Measurements from ENCODE around the gene CSNK1D. TPM values are rescaled to one million over a fixed set of nuclear protein-coding genes. Genes with fewer than 3 reads are reported as not detected.
A peak's percentile ranks its signal among the peaks of the same experiment; 100 is the strongest.

Gene CSNK1D
- total and polyA plus RNA-seq, 2 experiments from 2014 or later = 35.1 to 102 TPM

DNA sequence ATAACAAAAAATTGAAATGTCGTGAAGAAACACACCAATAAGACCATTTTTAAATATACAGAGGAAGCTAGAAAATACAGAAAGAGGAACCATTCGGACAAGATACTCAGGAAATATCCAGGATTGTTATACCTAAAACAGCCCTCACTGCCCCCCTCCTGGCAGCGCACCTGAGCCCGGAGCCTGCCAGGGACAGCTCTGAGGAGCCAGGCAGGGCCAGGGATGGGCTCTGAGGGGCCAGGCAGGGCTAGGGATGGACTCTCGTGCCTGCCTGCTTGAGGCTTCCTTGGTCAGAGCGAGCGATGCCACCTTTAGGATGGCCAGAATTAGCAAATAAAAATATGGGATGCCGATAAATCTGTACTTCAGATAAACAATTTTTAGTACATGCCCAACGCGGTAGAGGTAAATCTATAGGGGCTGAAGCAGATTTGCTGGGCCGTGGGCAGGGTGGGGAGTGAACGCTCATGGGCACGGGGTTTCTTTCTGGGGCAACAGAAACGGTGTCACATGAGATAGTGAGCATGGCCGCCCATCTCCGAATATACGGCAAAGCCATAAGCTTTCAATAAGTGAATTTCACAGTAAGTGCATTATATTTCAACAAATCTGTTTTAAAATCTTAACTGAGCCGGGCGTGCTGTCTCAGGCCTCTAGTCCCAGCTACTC lies 18.2 kb upstream of the CSNK1D start:
- Histone ChIP-seq H3K9me2 (ENCODE audit: insufficient read depth) (no peaks in the 10 kb centered on the region), H3F3A (ENCODE audit: insufficient read depth) (peaks cover 22% of the 10 kb centered on the region), H3K4me3 (peak overlapping the region; percentile 78), H3K27ac (no peak overlapping the region), H2AFZ (peak overlapping the region; percentile 77), H4K20me1 (ENCODE audit: insufficient read depth) (no peaks in the 10 kb centered on the region), H3K9ac (peak overlapping the region; percentile 89), H3K79me2 (ENCODE audit: insufficient read depth) (no peaks in the 10 kb centered on the region), H3K4me1 (ENCODE audit: insufficient read depth) (0 out of 2 replicates have a peak, but pooled peaks cover under 1% of the 10 kb centered on the region), H3K9me3 (ENCODE audit: low read depth) (no peaks in the 10 kb centered on the region), H3K27me3 (replicated peaks; ENCODE audit: insufficient read depth) (no peaks in the 10 kb centered on the region), H3K4me2 (ENCODE audit: unreplicated experiment) (peak overlapping the region; percentile 76), H3K36me3 (ENCODE audit: low read depth) (no peaks in the 10 kb centered on the region)
- WGBS, 2 experiments (ENCODE audit: low coverage in 1 of 2, low lambda C conversion rate in 2 of 2, missing lambda C conversion rate in 2 of 2) = 70 to 75% methylated on average over 19 of the region's 19 CpGs
- in situ Hi-C loops (cut with MboI) = no loop called here
- TF ChIP-seq EZH2phosphoT487 (IDR thresholded peaks at IDR 0.05; ENCODE audit: insufficient read depth, low read depth) (no peak), EZH2 (IDR thresholded peaks at IDR 0.05; ENCODE audit: insufficient read depth, poor library complexity, severe bottlenecking) (no peak)
- DNase-seq = no peak

DNA sequence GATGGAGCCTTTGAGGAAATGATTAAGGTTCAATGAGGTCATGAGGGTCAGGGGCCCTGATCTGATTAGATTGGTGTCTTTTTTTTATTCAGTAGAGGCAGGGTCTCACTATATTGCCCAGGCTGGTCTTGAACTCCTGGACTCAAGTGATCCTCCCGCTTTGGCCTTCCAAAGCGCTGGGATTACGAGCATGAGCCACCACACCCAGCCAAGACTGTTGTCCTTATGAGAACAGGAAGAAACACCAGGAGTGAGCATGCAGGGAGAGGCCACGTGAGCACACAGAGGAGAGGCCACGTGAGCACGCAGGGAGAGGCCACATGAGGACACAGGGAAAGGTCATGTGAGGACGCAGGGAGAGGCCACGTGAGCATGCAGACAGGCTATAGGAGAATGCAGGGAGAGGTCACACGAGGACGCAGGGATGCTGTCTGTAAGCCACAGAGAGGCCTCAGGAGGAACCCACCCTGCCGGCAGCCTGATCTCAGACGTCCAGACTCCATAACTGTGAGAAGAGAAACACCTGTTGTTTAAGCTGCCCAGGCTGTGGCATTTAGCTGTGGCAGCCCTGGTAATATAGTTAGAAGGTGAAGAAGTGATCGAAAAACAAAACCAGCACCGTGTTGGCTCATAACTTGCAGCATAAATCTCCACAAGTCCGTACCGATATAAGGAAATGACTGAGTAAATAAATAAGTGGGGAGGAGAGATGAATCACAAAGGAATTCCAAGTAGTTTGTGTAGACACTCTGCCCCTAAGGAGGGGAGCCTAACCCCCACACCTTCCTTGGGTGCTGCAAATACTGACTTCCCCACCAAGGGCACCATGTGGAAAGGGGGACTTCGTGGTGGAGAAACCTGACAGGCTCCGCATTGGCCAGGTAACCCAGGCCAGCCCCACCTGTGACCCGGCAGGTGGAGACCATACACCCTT lies 14.6 kb upstream of the CSNK1D start:
- H3K4me3 ChIP-seq = no peak overlapping the region
- no peaks in the 10 kb centered on the region for H3K36me3 ChIP-seq (ENCODE audit: low read depth)
- H3F3A ChIP-seq (ENCODE audit: insufficient read depth) = no peaks in the 10 kb centered on the region
- DNase-seq = no peak
- no peaks in the 10 kb centered on the region for H4K20me1 ChIP-seq (ENCODE audit: insufficient read depth)
- H2AFZ ChIP-seq = no peak overlapping the region
- H3K4me1 ChIP-seq (ENCODE audit: insufficient read depth) = peaks cover 7% of the 10 kb centered on the region
- H3K79me2 ChIP-seq (ENCODE audit: insufficient read depth) = no peaks in the 10 kb centered on the region
- H3K27me3 ChIP-seq (replicated peaks; ENCODE audit: insufficient read depth) = no peaks in the 10 kb centered on the region
- TF ChIP-seq EZH2 (IDR thresholded peaks at IDR 0.05; ENCODE audit: insufficient read depth, poor library complexity, severe bottlenecking) (no peak), EZH2phosphoT487 (IDR thresholded peaks at IDR 0.05; ENCODE audit: insufficient read depth, low read depth) (no peak)
- in situ Hi-C loops (cut with MboI) = no loop called here
- no peak overlapping the region for H3K4me2 ChIP-seq (ENCODE audit: unreplicated experiment)
- no peak overlapping the region for H3K27ac ChIP-seq
- 76 to 78% methylated on average over 18 to 19 of the region's 19 CpGs for WGBS, 2 experiments (ENCODE audit: low coverage in 1 of 2, low lambda C conversion rate in 2 of 2, missing lambda C conversion rate in 2 of 2)
- no peak overlapping the region for H3K9ac ChIP-seq
- no peaks in the 10 kb centered on the region for H3K9me2 ChIP-seq (ENCODE audit: insufficient read depth)
- H3K9me3 ChIP-seq (ENCODE audit: low read depth) = no peaks in the 10 kb centered on the region

DNA sequence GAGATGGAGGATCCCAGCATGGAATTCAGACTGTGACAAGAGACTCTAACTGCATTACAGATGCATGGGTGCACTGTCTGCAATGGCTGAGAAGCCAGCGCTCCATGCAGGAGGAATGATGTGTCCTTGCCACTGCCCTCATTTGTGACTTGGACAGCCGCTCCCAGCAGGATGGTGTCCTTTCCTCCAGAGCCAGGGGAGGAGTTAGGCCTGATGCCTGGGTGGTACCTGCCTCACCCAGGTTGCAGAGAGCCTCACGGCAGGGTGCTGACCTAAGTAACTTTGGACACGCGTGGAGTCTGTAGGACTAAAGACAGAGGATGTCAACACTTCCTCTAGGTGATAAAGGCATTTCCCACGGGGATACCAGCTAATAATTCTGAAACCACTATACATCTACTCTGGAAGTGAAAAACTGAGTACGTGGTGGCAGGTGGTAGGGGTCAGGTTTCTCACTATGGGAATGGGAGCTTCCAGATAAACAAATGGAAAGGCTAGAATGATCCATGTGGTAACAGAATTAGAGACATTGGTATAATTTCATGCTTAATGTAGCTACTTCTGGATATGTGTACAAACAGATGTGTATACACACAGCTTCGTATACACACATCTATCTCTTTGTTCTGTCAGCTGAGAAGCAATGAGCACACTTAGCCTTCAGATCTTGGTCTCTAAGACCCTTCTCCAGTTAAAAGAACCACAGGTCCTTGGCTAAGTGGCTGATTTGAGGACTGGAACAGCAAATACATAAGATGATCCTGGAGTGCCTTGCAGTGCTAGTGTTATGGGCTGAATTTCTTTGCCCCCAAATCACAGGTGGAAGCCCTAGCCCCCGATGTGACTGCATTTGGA lies 13.7 kb upstream of the CSNK1D start:
- Histone ChIP-seq H3K27me3 (replicated peaks; ENCODE audit: insufficient read depth) (no peaks in the 10 kb centered on the region), H4K20me1 (ENCODE audit: insufficient read depth) (no peaks in the 10 kb centered on the region), H3K79me2 (ENCODE audit: insufficient read depth) (no peaks in the 10 kb centered on the region), H3K9me2 (ENCODE audit: insufficient read depth) (no peaks in the 10 kb centered on the region), H3K4me3 (no peak overlapping the region), H3K36me3 (ENCODE audit: low read depth) (no peaks in the 10 kb centered on the region), H3K4me1 (ENCODE audit: insufficient read depth) (peaks cover 11% of the 10 kb centered on the region), H3F3A (ENCODE audit: insufficient read depth) (no peaks in the 10 kb centered on the region), H3K9ac (no peak overlapping the region), H2AFZ (no peak overlapping the region), H3K27ac (no peak overlapping the region), H3K4me2 (ENCODE audit: unreplicated experiment) (no peak overlapping the region), H3K9me3 (ENCODE audit: low read depth) (no peaks in the 10 kb centered on the region)
- in situ Hi-C loops (cut with MboI) = no loop called here
- WGBS, 2 experiments (ENCODE audit: low coverage in 1 of 2, low lambda C conversion rate in 2 of 2, missing lambda C conversion rate in 2 of 2) = 74 to 83% methylated on average over 9 of the region's 9 CpGs
- no peak for DNase-seq
- no peak for TF ChIP-seq EZH2 (IDR thresholded peaks at IDR 0.05; ENCODE audit: insufficient read depth, poor library complexity, severe bottlenecking)
- no peak for TF ChIP-seq EZH2phosphoT487 (IDR thresholded peaks at IDR 0.05; ENCODE audit: insufficient read depth, low read depth)

- no peak for DNase-seq
- Histone ChIP-seq H3K27me3 (replicated peaks; ENCODE audit: insufficient read depth) (no peaks in the 10 kb centered on the region), H3K4me2 (ENCODE audit: unreplicated experiment) (no peak overlapping the region), H3K9me2 (ENCODE audit: insufficient read depth) (no peaks in the 10 kb centered on the region), H3K36me3 (ENCODE audit: low read depth) (no peaks in the 10 kb centered on the region), H3K27ac (no peak overlapping the region), H4K20me1 (ENCODE audit: insufficient read depth) (no peaks in the 10 kb centered on the region), H3K9ac (no peak overlapping the region), H3K4me1 (ENCODE audit: insufficient read depth) (peaks cover 17% of the 10 kb centered on the region), H3F3A (ENCODE audit: insufficient read depth) (no peaks in the 10 kb centered on the region), H3K4me3 (no peak overlapping the region), H3K79me2 (ENCODE audit: insufficient read depth) (no peaks in the 10 kb centered on the region), H3K9me3 (ENCODE audit: low read depth) (no peaks in the 10 kb centered on the region), H2AFZ (no peak overlapping the region)
- WGBS, 2 experiments (ENCODE audit: low coverage in 1 of 2, low lambda C conversion rate in 2 of 2, missing lambda C conversion rate in 2 of 2) = 45 to 51% methylated on average over 8 of the region's 8 CpGs
- TF ChIP-seq EZH2phosphoT487 (IDR thresholded peaks at IDR 0.05; ENCODE audit: insufficient read depth, low read depth) (no peak), EZH2 (IDR thresholded peaks at IDR 0.05; ENCODE audit: insufficient read depth, poor library complexity, severe bottlenecking) (no peak)
- in situ Hi-C loops (cut with MboI) = no loop called here
Observed at GRCh38 chr17:82285141-82285540, 11.6 kb upstream of the CSNK1D start.

Data from GM23248 (cell line).